Stimulated activated CD4-positive, alpha-beta T cell treated with anti-CD3 and anti-CD28 coated beads, Interleukin-12 subunit alpha, Interleukin-12 subunit beta, amount 100 ng/mL, for 4 hours (primary cell): Measurements from ENCODE around the gene MAP2K3.

Experiments
- DNase-seq: peaks from one replicate; pipeline ENCODE4 v3.0.0-alpha.2; 2020

Gene MAP2K3

GRCh38 chr17:21284319-21285163, at the start of gene MAP2K3:
Gene MAP2K3 (plus strand): TSS chr17:21284711. CDS start chr17:21284921, 210 bp downstream.
- peak; percentile 98 for DNase-seq

- DNase-seq = no peak
These were observed 48.6 kb upstream of the MAP2K3 start for GRCh38 chr17:21235921-21236320.

DNA sequence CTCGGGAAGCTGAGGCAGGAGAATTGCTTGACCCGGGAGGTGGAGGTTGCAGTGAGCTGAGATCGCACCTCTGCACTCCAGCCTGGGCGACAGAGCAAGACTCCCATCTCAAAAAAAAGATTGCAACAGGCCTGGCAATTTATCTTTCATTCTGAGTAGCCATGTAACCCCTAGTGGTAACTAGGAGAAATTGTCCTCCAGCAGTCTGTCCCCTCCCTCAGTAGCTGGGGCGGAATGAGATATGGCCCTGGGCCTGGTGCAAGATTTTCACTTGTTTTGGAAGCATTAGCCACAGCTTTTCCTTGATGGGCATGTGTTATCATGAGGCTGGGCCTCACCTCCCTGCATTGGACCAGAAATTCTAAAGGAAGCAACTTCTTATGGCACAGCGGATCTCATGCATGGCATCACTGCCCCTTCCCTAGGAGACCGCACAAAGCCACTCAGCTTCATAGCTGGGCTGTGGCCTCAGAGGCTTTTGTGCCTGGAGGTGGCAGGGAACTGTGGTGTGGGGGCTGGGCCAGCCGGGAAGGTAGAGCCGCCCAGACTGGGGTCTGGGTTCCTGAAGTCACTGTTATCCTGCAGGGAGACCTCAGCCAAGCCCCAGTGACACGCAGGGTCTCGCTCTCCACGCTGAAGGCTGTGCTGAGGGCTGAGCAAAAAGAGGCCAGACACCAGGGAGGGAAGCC, 44.7 kb upstream of the MAP2K3 start:
- DNase-seq = no peak

GRCh38 chr17:21240369-21241055, 44.0 kb upstream of the MAP2K3 start:
- no peak for DNase-seq

DNA sequence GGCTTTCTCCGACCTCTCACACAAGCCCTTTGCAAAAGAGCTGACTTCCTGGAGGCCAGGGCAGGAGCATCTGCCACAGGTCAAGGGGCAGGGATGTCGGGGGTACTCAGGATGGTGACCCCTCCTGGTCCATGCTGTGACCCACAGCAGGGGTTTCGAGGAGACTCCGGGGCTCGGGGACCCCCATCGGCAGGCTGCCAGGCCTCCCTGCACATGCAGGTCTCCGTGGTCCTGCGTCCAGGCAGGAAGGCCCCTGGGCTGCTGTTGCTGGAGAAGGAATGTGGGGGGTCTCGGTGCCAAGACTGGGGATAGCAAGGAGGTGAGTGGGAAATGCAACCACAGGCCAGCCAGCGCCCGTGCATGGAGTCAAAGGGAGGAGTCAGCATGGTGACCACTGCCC, 42.9 kb upstream of the MAP2K3 start:
- no peak for DNase-seq

DNA sequence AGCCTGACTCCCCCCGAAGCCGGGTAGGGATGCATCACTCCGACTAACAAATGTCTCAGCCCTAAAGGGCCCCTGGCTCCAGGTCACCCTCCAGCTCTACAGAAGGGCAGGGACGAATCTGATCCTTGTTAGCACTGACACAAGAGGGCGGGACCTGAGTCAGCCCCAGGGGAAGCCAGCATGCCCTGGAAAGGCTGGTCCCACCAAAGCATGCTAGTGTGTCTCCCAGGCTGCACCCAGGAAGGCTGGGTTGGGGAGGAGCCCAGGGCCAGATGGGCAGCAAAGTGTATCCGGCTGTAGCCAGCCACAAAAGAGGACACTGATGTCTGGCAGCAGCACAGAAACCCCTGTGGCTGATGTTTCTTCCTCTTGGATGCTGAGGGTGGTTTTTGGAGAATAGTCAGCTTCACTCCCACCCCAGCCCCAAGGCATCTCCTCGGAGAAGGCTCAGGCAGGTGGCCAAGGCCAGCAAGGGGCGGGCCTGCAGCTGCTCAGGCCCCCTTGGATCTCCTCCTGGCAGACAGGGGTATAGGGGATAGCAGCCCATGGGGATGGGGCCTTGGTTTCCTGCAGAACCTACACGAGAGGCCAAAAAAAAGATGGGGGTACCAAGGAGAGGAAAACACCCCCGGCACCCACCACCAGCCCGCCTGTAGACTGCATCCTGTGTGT, 42.3 kb upstream of the MAP2K3 start:
- no peak for DNase-seq

DNA sequence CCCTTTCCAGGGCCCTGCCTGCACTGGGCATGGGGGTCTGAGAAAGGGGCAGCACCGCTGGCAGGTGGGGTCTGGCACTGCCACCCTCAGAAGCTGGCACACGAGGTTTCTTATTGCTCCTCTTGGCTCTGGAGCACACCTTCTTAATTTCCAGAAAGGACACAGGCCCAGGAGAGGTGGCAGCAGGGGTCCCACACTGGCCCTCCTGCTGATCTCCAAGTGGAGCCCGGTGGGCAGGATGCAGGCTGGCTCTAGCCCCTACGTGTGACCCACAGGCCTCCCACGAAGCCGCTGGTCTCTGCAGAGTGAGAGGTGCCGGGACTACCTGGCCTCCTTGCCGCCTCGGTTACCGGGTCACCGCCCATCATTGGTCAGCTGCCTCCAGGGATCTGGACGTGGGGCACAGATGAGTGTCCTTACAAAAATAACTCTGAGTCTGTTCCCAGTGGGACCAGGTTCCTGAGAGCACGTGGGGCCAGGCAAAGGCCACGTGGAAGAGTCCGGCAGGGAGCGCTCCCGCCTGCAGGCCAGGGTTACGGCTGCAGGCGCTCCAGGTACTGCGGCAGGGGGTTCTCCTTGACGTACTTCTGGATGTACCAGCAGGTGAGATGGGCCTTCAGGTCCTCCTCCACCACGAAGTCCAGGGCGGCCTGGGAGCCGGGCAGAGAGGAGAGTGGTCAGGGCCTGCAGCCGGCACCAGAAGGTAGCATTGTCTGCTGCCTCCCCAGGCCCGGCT, 41.6 kb upstream of the MAP2K3 start:
- no peak for DNase-seq

GRCh38 chr17:21243516-21244303, 40.8 kb upstream of the MAP2K3 start:
- DNase-seq = no peak

DNA sequence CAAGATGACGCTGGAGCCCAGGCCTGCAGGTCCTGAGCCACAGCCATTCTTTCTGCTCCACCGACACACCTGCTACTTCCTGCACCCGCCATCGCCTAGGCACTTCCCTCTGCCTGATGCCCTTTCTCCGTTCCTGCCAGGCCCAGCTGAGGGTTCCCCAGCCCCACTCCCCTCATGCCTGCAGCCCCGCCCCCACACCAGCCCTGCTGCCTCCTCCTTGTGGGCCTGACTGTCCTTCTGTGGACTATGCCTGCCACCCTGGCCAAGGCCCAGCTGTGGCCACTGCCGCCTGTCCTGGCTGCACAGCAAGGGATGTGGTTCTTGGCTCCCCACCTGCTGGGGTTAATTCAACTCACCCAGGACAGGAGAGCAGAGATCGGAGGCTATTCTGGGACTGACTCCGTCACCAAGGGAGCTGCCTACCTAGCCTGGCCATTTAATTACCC, 38.8 kb upstream of the MAP2K3 start:
- no peak for DNase-seq

- DNase-seq = no peak
These were observed 37.8 kb upstream of the MAP2K3 start for GRCh38 chr17:21246698-21247097.

DNA sequence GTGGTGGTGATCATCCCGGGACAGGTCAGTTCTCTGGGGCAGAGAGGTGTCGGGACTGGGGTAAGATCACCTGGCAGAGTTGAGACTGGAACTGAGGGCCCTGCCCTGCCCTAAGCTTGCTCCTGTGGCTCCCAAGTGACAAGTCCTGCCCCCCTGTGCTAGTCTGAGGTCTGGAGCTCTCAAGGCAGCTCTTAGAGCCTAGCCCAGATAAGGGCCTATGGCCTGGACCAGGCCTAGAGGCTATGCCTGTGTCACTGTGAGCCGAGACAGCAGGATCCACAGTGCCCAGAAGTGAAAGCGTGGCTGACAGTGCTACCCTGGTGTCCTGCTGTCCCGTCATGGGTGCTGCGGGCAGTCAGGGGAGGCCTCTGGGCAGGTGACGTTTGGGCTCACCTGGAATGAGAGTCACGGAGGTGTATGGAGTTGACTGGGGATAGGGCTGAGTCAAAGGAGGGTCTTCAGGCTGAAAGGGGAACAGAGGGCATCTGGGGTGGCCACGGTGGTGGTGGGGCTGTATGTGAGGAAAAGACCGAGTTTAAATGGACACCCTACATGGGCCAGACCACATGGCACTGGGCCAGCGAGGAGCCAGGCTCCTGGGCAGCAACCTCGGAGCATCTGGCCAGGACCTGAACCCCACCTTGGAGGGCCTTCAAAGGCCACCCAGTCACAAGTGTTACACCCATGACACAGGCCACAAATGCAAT, 36.8 kb upstream of the MAP2K3 start:
- DNase-seq = no peak

DNA sequence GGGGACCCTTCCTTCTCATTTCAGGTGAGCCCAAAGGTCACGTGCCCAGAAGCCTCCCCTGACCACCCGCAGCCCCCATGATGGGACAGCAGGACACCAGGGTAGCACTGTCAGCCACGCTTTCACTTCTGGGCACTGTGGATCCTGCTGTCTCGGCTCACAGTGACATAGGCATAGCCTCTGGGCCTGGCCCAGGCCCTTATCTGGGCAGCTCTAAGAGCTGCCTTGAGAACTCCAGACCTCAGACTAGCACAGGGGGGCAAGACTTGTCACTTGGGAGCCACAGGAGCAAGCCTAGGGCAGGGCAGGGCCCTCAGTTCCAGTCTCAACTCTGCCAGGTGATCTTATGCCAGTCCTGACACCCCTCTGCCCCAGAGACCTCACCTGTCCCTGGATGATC, 36.0 kb upstream of the MAP2K3 start:
- DNase-seq = no peak

DNA sequence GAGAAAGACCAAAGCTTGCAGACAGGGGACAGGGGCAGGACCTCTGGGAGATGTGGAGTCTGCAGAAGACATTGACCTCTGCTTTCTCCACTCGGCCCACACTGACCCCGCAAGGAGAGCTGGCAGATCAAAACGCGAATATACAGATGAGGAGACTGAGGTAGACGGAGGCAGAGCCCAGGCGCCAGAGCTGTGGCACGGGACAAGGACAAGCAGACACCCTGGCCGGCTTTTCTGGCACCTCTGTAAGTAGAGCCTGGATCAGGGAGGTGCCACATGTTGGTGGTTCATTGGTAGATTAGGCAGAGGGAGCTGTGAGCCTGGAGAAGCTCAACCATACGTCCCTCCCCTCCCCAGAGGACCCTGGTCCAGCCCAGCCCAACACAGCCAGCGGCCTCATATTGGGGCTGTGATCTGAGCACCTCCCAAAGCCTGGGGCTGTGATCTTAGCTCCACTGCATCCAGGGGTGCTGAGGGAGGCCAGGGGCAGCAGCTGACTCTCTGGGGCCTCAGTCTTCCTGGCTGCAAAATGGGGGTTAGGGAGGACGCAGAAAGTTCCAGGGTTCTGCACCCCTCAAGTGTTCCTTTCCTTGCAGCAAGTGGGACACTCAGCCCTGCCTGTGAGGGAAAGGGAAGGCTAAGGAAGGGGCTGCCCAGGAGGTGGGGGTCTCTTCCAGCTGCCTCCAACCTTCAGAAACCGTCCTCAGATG, 35.3 kb upstream of the MAP2K3 start:
- no peak for DNase-seq

- no peak for DNase-seq
These were observed 34.4 kb upstream of the MAP2K3 start for GRCh38 chr17:21249920-21250703.

DNA sequence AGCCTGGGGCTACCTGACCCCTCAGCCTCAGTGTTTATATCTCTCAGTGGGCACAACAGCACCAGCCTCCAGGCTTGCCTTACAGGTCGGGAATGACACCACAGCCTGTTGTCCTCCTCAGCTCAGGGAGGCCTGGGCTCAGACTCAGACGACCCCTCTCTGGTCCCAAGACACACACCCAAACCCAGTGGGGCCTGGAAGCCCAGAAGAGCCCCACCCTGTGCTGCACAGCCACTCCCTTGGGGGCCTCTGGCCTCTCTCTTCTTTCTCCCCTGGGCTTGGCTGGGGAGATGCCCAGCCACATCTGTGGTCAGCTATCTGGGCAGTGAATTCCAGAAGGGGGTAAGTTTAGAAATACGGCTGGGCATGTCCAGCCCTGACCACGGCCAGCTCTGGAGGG, 33.7 kb upstream of the MAP2K3 start:
- DNase-seq = no peak

DNA sequence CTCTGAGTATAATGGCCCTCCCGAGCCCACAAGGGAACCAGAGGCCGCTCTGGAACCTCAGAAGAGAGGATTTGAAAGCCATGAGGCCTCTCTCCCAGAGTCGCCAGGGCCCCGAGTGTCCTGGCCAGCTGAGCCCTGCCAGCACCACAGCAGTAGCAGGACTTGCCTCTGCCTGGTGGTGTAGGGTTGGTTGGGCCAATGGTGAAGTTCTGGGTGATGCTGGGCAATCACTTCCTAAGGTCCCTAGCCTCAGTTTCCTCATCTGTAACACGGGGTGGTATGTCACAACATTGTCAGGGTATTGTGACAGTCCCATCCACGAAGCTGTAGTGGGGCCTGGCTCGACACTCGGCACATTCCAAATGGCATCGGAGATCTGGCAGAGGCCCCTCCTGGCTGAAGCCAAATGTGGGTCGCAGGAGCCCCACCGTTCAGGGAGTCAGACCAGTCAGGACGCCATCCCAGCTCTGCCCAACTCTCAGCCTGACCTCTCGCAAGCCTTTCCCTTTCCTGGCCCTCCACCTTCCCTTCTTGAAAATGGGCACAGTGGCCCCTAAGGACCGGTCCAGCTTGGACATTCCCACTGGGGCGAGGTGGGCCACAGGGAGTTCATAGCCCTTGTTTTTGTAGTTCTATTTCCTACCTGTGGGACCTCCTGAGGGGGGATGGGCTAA, 33.0 kb upstream of the MAP2K3 start:
- DNase-seq = no peak

GRCh38 chr17:21252289-21252795, 32.2 kb upstream of the MAP2K3 start:
- DNase-seq = no peak
